SK-N-SH (cell line): ENCODE results near the gene CNDP2. TPM values are rescaled to one million over a fixed set of nuclear protein-coding genes. Genes with fewer than 3 reads are reported as not detected.
"Not testable (repeated sequence)": the region's sequence is repeated elsewhere in the genome, so short reads cannot be mapped to it uniquely, and the experiment has no call there.

ENCODE experiments used
- CTCF ChIA-PET: fragments of 300-600, 350-600 bp; formaldehyde crosslinking; extraction: SDS; loops from one replicate; lab custom pipeline; 2021; lab: Yijun Ruan, JAX
- POLR2A ChIA-PET: fragments of 350-600 bp; sonication (Branson Sonifier 250); formaldehyde crosslinking; extraction: SDS; loops from one replicate; lab custom pipeline; 2020; ENCODE audit warnings: antibody characterized with exemption, inconsistent platforms; lab: Yijun Ruan, JAX
- DNase-seq: peaks from one replicate; pipeline ENCODE4 v3.0.0; 2012
- H2AFZ ChIP-seq: fragments of 200-600 bp; sonication (generic); 2 replicates; pipeline ENCODE4 v1.8.1; 2016; ENCODE audit warnings: antibody characterized with exemption, mild to moderate bottlenecking, low read depth
- H3F3A ChIP-seq: fragments of 200-600 bp; sonication (generic); replicated peaks from 2 replicates; pipeline ENCODE3; 2016; ENCODE audit warnings: antibody characterized with exemption, mild to moderate bottlenecking; ENCODE audit not compliant: insufficient read depth
- H3K27ac ChIP-seq, 2 experiments: fragments of 200-500 bp in 1 of 2; fragments of 200-600 bp in 1 of 2; sonication (Bioruptor generic) in 1 of 2; sonication (generic), shearing (Covaris generic) in 1 of 2; 2 replicates each; pipeline versions ENCODE4 v1.5.1 to v1.6.1; 2014 to 2016; ENCODE audit warnings: low read depth in 2 of 2, inconsistent platforms in 1 of 2, low read length in 1 of 2, mild to moderate bottlenecking in 1 of 2, mixed read lengths in 1 of 2
- H3K27me3 ChIP-seq: fragments of 200-600 bp; sonication (generic), shearing (Covaris generic); 2 replicates; pipeline ENCODE4 v1.6.1; 2016; ENCODE audit warnings: mixed run types; ENCODE audit not compliant: insufficient read depth
- H3K36me3 ChIP-seq, 2 experiments: fragments of 200-500 bp in 1 of 2; fragments of 200-600 bp in 1 of 2; sonication (Bioruptor generic) in 1 of 2; sonication (generic) in 1 of 2; replicated peaks in 1 of 2; 2 replicates each; pipeline versions ENCODE3 to v1.5.1; 2014 to 2016; ENCODE audit warnings: low read length in 1 of 2, mild to moderate bottlenecking in 1 of 2; ENCODE audit not compliant: insufficient read depth in 2 of 2, control insufficient read depth in 1 of 2
- H3K4me1 ChIP-seq, 2 experiments: fragments of 200-500 bp in 1 of 2; fragments of 200-600 bp in 1 of 2; sonication (Bioruptor generic) in 1 of 2; sonication (generic), shearing (Covaris generic) in 1 of 2; 2 replicates each; pipeline versions ENCODE4 v1.5.1 to v1.6.1; 2014 to 2016; ENCODE audit warnings: low read depth in 1 of 2, low read length in 1 of 2, mixed run types in 1 of 2; ENCODE audit not compliant: insufficient read depth in 2 of 2, control insufficient read depth in 1 of 2
- H3K4me2 ChIP-seq: fragments of 200-600 bp; sonication (generic), shearing (Covaris generic); 2 replicates; pipeline ENCODE4 v1.6.1; 2017; ENCODE audit warnings: mixed run types
- H3K4me3 ChIP-seq, 2 experiments: fragments of 200-500 bp in 1 of 2; fragments of 200-600 bp in 1 of 2; sonication (Bioruptor generic) in 1 of 2; sonication (generic), shearing (Covaris generic) in 1 of 2; 2 replicates each; pipeline versions ENCODE4 v1.5.1 to v1.8.1; 2014 to 2016; ENCODE audit warnings: low read depth in 2 of 2, inconsistent platforms in 1 of 2, low read length in 1 of 2, mild to moderate bottlenecking in 1 of 2, mixed read lengths in 1 of 2, moderate library complexity in 1 of 2
- H3K79me2 ChIP-seq: fragments of 200-600 bp; sonication (generic); 2 replicates; pipeline ENCODE4 v1.8.1; 2017; ENCODE audit warnings: mild to moderate bottlenecking; ENCODE audit not compliant: insufficient read depth
- H3K9ac ChIP-seq: fragments of 200-600 bp; sonication (generic); 2 replicates; pipeline ENCODE4 v1.6.1; 2017; ENCODE audit warnings: mixed run types
- H3K9me2 ChIP-seq: fragments of 200-600 bp; sonication (generic); 2 replicates; pipeline ENCODE4 v1.6.1; 2017; ENCODE audit warnings: mixed run types
- H3K9me3 ChIP-seq: fragments of 200-600 bp; sonication (generic); 2 replicates; pipeline ENCODE4 v1.6.1; 2017; ENCODE audit warnings: mixed run types, mild to moderate bottlenecking, moderate library complexity
- H4K20me1 ChIP-seq: fragments of 200-600 bp; sonication (generic); 2 replicates; pipeline ENCODE4 v1.6.1; 2017; ENCODE audit warnings: mild to moderate bottlenecking, mixed run types; ENCODE audit not compliant: insufficient read depth
- CHD2 ChIP-seq: fragments of 150-350 bp; IDR thresholded peaks from 2 replicates; pipeline ENCODE4 v1.6.1; 2018; ENCODE audit warnings: low read length; ENCODE audit not compliant: partially characterized antibody
- ELF1 ChIP-seq: IDR thresholded peaks from 2 replicates; pipeline ENCODE4 v1.4.0; 2012
- FOXM1 ChIP-seq: IDR thresholded peaks from 2 replicates; pipeline ENCODE4 v1.4.0; 2012; ENCODE audit warnings: low read depth, mild to moderate bottlenecking
- GABPA ChIP-seq: IDR thresholded peaks from 2 replicates; pipeline ENCODE4 v1.4.0; 2012; ENCODE audit warnings: low read depth, mild to moderate bottlenecking
- GATA2 ChIP-seq: sonication (generic); formaldehyde crosslinking; IDR thresholded peaks from 2 replicates; pipeline ENCODE4 v1.5.0; 2020; ENCODE audit warnings: mild to moderate bottlenecking, missing genetic modification reagents
- JUND ChIP-seq: IDR thresholded peaks from 2 replicates; pipeline ENCODE4 v1.4.0; 2012
- MXI1 ChIP-seq: IDR thresholded peaks from 2 replicates; pipeline ENCODE4 v1.6.1; 2012; ENCODE audit warnings: mild to moderate bottlenecking, low read depth, low read length, improper control_type of control experiment
- RFX5 ChIP-seq: IDR thresholded peaks from 2 replicates; pipeline ENCODE4 v1.6.1; 2012; ENCODE audit warnings: mild to moderate bottlenecking, improper control_type of control experiment, low read length
- TCF12 ChIP-seq: IDR thresholded peaks from 2 replicates; pipeline ENCODE4 v1.4.0; 2012
- TEAD4 ChIP-seq: IDR thresholded peaks from 2 replicates; pipeline ENCODE4 v1.4.0; 2012; ENCODE audit warnings: mild to moderate bottlenecking, borderline replicate concordance; ENCODE audit not compliant: insufficient read depth
- WGBS: methylation state at CpG from one replicate; pipeline ENCODE4 v1.1.6; 2017; ENCODE audit warnings: low lambda C conversion rate; 5-methylcytosine and 5-hydroxymethylcytosine counted together
- polyA plus RNA-seq, 3 experiments: library from polyadenylated mRNA; depleted of rRNA; stranded (reverse); fragments of >200 nt; gene quantifications; 2 replicates each; pipeline ENCODE4 v1.2.3, GENCODE V29; 2012
- TF ChIP-seq, protein P1 (sequence below): fragments of 150-350 bp; IDR thresholded peaks from 2 replicates; pipeline ENCODE4 v1.6.1; 2016; ENCODE audit warnings: mild to moderate bottlenecking, low read depth, low read length
- TF ChIP-seq, protein P2 (sequence below): fragments of 200-600 bp; sonication (generic); IDR thresholded peaks from 2 replicates; pipeline ENCODE4 v1.6.1; 2017; ENCODE audit warnings: antibody characterized with exemption, mild to moderate bottlenecking, moderate library complexity
- TF ChIP-seq, protein P3 (sequence below): IDR thresholded peaks from 2 replicates; pipeline ENCODE4 v1.4.0; 2012; ENCODE audit warnings: low read depth, borderline replicate concordance
- TF ChIP-seq, protein P4 (sequence below): IDR thresholded peaks from 2 replicates; pipeline ENCODE4; 2012

CNDP2 gene
- polyA plus RNA-seq, 1 of the 3 experiments (the other 2 are of a cell fraction): 78.5 TPM

DNA sequence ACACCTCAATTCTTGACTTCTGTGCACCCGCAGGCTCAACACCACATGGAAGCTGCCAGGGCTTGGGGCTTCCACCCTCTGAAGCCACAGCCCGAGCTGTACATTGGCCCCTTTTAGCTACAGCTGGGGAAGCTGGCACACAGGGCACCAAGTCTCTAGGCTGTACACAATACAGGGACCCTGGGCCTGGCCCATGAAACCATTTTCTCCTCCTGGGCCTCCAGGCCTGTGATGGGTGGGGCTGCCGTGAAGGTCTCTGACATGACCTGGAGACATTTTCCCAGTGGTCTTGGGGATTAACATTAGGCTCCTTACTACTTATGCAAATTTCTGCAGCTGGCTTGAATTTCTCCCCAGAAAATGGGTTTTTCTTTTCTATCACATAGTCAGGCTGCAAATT lies 69.8 kb downstream of the CNDP2 start:
- H3K27ac ChIP-seq, H3K9ac ChIP-seq, H3K4me3 ChIP-seq, H3K27me3 ChIP-seq, H3K4me2 ChIP-seq, H3F3A ChIP-seq, H3K9me2 ChIP-seq, H3K4me1 ChIP-seq, H2AFZ ChIP-seq, H3K79me2 ChIP-seq, H3K36me3 ChIP-seq, POLR2A ChIA-PET, H3K9me3 ChIP-seq, H4K20me1 ChIP-seq, DNase-seq: not testable (repeated sequence)
- CTCF ChIA-PET: interaction anchor here (1.0 kb wide), 1 partner anchor 14 kb away, joined by 5 read pairs; no protein-coding TSS in a partner anchor
- 3% methylated on average over 3 of the region's 3 CpGs for WGBS

DNA sequence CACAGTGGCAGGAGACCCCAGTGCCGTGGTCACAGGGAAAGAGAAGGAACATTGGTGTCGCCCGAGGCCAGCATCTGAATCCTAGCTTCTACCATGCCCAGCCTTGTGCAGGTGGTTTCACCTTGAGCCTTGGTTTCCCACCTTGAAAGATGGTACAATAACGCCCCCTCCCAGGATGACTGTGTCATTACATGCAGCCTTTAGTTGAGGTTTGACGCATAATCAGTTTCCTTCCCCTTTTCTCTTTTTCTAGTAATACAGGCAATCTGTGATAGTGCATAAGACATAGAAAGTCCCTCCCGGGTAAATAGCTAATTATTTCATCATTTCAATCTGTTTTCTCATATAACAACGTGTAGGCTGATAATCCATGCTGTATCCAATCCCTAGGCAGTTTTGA lies 71.7 kb downstream of the CNDP2 start:
- Histone ChIP-seq H3K27ac (no peak overlapping the region), H3K4me3 (no peak overlapping the region), H3K9ac (no peak overlapping the region), H3K36me3 (no peaks in the 10 kb centered on the region), H3K4me1 (no peaks in the 10 kb centered on the region), H3F3A (no peaks in the 10 kb centered on the region), H2AFZ (no peak overlapping the region), H3K9me3 (no peaks in the 10 kb centered on the region), H3K27me3 (no peaks in the 10 kb centered on the region; the same call in 1 of the 2 replicates), H3K4me2 (no peak overlapping the region), H4K20me1 (no peaks in the 10 kb centered on the region), H3K9me2 (no peaks in the 10 kb centered on the region), H3K79me2 (no peaks in the 10 kb centered on the region)
- WGBS: 31% methylated on average over 7 of the region's 7 CpGs
- POLR2A ChIA-PET: no interaction called here
- TF ChIP-seq, protein P1, sequence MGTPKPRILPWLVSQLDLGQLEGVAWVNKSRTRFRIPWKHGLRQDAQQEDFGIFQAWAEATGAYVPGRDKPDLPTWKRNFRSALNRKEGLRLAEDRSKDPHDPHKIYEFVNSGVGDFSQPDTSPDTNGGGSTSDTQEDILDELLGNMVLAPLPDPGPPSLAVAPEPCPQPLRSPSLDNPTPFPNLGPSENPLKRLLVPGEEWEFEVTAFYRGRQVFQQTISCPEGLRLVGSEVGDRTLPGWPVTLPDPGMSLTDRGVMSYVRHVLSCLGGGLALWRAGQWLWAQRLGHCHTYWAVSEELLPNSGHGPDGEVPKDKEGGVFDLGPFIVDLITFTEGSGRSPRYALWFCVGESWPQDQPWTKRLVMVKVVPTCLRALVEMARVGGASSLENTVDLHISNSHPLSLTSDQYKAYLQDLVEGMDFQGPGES: no peak
- TF ChIP-seq CHD2 (no peak), GABPA (no peak), FOXM1 (no peak), TEAD4 (no peak), GATA2 (CRISPR knock-in tag) (no peak), TCF12 (no peak), RFX5 (no peak)
- TF ChIP-seq, protein P2, sequence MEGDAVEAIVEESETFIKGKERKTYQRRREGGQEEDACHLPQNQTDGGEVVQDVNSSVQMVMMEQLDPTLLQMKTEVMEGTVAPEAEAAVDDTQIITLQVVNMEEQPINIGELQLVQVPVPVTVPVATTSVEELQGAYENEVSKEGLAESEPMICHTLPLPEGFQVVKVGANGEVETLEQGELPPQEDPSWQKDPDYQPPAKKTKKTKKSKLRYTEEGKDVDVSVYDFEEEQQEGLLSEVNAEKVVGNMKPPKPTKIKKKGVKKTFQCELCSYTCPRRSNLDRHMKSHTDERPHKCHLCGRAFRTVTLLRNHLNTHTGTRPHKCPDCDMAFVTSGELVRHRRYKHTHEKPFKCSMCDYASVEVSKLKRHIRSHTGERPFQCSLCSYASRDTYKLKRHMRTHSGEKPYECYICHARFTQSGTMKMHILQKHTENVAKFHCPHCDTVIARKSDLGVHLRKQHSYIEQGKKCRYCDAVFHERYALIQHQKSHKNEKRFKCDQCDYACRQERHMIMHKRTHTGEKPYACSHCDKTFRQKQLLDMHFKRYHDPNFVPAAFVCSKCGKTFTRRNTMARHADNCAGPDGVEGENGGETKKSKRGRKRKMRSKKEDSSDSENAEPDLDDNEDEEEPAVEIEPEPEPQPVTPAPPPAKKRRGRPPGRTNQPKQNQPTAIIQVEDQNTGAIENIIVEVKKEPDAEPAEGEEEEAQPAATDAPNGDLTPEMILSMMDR: no peak
- CTCF ChIA-PET: interaction anchor here (1.4 kb wide), 1 partner anchor 214 kb away, joined by 3 read pairs; no protein-coding TSS in a partner anchor
- DNase-seq: no peak

DNA sequence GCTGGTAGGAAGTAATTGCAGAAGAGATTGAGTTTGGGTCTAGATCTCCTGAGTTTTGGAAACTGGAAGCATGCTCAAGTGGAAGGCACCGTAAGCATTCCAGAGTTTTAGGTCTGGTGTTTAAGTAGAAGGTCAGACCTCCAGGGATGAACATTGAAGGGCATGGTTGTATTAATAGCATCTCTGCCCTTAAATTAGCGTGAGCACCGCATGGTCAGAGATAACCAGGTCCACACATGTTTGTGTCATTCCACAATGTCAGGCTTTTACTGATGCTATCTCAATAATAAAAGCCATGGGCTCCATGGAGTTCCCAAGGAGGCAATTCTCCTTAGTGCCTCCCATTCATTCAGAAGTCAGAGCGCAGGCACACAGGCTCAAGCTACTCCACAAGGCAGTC lies 73.2 kb downstream of the CNDP2 start:
- H3K4me3 ChIP-seq: no peak overlapping the region
- no peaks in the 10 kb centered on the region for H3K36me3 ChIP-seq
- H3K79me2 ChIP-seq: no peaks in the 10 kb centered on the region
- DNase-seq: no peak
- H4K20me1 ChIP-seq: no peaks in the 10 kb centered on the region
- H3K4me1 ChIP-seq: no peaks in the 10 kb centered on the region
- no peak overlapping the region for H3K4me2 ChIP-seq
- ChIA-PET CTCF (interaction anchor here (0.7 kb wide), 1 partner anchor 377 kb away, joined by 4 read pairs; no protein-coding TSS in a partner anchor), POLR2A (no interaction called here)
- no peaks in the 10 kb centered on the region for H3K27me3 ChIP-seq
- WGBS: 8% methylated on average over 4 of the region's 4 CpGs
- H3K27ac ChIP-seq: no peak overlapping the region
- H3K9me3 ChIP-seq: no peaks in the 10 kb centered on the region
- H2AFZ ChIP-seq: no peak overlapping the region
- no peaks in the 10 kb centered on the region for H3F3A ChIP-seq
- no peaks in the 10 kb centered on the region for H3K9me2 ChIP-seq
- no peak overlapping the region for H3K9ac ChIP-seq
- TF ChIP-seq TCF12 (no peak), ELF1 (no peak), MXI1 (no peak), GATA2 (CRISPR knock-in tag) (no peak), JUND (no peak)
- TF ChIP-seq, protein P3, sequence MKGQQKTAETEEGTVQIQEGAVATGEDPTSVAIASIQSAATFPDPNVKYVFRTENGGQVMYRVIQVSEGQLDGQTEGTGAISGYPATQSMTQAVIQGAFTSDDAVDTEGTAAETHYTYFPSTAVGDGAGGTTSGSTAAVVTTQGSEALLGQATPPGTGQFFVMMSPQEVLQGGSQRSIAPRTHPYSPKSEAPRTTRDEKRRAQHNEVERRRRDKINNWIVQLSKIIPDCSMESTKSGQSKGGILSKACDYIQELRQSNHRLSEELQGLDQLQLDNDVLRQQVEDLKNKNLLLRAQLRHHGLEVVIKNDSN: no peak
- TF ChIP-seq, protein P1: no peak
- TF ChIP-seq, protein P4, sequence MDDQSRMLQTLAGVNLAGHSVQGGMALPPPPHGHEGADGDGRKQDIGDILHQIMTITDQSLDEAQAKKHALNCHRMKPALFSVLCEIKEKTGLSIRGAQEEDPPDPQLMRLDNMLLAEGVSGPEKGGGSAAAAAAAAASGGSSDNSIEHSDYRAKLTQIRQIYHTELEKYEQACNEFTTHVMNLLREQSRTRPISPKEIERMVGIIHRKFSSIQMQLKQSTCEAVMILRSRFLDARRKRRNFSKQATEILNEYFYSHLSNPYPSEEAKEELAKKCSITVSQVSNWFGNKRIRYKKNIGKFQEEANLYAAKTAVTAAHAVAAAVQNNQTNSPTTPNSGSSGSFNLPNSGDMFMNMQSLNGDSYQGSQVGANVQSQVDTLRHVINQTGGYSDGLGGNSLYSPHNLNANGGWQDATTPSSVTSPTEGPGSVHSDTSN: no peak
